Activated gamma-delta T cell (primary cell): ENCODE results near the gene DLG2.
"Not testable (repeated sequence)": the region's sequence is repeated elsewhere in the genome, so short reads cannot be mapped to it uniquely, and the experiment has no call there.

Source experiments
- DNase-seq: peaks from one replicate; lab custom pipeline; 2025; lab: John Stamatoyannopoulos, UW

DLG2 gene

DNA sequence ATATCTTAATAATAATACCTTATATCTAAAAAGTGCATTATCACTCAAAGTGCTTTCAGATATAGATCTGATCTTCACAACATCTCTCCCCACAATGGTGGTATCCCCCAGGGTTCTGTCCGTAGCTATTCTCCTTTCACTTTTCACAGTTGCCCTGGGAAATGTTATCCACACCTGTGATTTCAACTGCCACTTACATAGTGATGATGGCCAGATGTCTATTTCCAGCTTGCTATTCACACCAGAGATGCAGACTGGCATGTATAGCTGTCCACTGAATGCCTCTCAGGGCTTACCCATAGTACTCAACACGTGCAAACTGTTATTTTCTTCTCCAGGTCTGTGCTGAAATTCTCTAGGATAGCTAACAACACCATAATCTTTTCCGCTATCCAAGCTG, 724.7 kb downstream of the DLG2 start:
- no peak for DNase-seq

GRCh38 chr11:84901991-84902390, 725.2 kb downstream of the DLG2 start:
- DNase-seq = no peak

DNA sequence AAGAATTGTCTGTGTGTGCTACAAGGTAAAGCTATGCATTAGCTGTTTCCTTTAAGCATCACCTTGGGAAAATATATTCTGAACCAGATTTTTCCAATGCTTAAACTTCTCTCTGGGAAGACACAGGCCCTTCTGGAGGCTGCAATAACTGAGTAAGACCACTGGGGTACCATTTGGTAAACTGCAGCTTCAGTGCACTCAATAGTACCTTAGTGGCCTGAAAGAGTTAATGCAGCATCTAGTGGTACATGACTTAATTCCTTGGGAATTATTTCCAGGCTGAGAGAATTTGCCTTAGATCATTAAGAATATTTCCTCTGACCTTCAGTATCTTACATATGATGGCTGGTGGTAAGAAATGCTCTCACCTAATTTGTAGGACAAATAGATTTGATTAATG, 727.4 kb downstream of the DLG2 start:
- DNase-seq = no peak

GRCh38 chr11:84899134-84899533, 728.0 kb downstream of the DLG2 start:
- DNase-seq = no peak

DNA sequence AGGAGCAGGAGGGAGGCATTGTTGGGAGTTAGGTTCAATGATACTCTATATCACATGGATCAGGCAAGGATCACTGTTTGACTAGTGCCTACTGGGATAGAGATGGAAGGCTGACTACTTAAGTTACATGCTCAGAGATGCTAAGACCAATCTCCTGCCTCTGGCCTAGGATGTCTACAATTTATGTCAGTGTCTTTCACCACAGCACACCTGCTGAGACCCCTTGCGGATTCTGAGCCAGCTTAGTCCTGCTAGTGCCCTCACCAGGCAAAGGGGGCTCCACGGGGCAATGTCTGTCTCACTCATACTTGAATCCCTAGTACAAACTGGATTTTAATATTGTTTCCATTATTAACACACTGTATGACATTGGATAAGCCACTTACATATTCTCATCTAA, 732.5 kb downstream of the DLG2 start:
- DNase-seq = no peak

DNA sequence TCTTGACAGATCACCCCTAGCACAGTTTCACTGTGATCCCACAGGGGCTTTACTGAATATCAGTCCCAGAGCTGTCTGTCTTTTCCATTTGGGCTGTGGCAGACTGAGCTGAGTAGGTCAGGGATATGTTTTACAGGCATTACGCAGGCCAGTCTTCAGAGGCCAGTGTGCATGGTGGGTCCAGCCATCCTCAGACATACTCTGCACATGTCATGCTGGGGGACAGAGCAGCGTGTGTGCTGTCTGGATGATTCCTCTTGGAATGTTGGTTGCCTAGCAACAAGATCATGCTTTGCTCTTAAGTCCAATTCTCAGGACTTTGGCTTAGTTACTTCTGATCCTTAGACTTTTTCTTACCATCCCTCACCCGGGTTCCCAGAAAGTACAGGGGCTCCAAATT, 736.5 kb downstream of the DLG2 start:
- DNase-seq = no peak

- DNase-seq = no peak
These were observed 737.6 kb downstream of the DLG2 start for GRCh38 chr11:84889556-84889955.

DNA sequence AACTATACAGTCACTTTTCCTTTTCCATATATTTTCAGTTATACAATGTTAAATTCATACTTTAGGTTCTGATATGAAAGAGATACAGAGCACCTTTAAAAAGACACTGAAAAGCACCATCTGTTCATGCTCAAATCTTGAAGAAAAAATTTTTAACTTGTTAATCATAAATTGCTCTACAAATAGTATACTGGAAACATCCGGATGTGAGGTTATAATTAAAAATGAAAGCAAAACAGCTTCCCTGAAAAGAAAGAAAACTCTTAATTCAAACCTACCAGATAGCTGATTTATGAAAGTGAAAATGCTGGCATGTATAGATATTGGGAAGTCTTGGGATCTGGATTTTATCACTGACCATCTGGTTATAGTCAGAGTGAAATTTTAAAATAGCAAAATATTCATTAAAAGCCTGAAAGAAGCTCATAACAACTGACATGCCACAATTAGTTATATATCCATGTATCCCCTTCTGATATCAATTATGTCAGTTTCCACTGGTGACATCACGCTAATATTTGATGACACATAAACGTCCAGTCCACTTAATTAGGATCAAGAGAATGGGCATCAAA, 740.0 kb downstream of the DLG2 start:
- DNase-seq = no peak

- no peak for DNase-seq
These were observed 740.8 kb downstream of the DLG2 start for GRCh38 chr11:84886344-84886743.

DNA sequence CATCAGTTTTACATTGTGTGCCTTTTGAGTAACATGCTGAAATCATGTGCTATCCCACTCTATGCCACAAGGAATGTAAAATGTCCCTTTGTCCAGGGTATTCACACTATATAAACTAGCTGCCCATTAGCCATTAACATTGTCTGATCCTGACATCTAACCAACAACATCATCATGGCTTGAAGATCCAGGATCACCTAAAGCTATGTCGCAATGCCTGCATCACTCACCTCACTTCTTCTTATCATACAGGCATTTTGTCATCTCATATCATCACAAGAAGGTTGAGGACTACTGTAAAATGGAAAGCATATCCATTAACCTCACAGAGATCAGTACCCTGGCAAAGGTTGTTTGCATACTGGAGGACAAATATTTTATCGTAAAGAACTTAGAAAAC, 742.3 kb downstream of the DLG2 start:
- DNase-seq = no peak

- no peak for DNase-seq
These were observed 745.1 kb downstream of the DLG2 start for GRCh38 chr11:84882056-84882455.

DNA sequence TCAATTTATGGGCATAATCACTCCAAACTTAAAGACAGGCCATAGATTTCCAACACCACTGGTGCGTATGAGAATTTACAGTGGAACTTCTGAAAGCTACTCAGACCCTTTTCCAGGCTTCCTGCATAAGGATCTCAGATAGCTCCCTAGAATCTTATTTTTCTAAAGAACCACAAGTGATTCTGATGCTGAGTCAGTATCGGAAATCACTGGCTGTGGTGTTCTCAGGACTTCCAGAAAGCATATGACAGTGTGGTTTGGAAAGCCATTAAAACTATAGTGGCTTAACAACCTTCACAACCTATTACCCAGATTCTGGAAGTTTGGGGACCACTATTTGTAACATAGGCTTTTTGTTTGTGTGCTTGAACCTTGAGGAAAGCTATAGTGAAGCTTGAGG, 756.0 kb downstream of the DLG2 start:
- DNase-seq = no peak

DNA sequence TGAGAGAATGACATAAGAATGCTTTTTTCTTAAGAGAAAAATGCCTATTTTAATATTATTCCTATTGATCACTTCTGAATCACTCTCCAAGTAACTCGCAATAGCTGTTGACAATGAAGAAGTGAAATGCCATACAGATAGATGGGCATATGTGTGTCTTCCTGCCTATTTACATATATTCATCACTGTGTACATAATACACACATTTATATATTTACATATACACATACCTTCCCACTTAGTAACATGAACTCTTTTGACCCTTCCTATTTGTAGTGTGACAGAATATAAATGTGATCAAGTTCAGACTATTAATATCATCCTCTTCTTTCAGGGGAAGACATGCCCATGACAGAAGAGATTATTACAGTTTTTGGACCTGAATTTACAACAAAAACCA, 756.7 kb downstream of the DLG2 start:
- no peak for DNase-seq

GRCh38 chr11:84866922-84867321, 760.2 kb downstream of the DLG2 start:
- no peak for DNase-seq

DNA sequence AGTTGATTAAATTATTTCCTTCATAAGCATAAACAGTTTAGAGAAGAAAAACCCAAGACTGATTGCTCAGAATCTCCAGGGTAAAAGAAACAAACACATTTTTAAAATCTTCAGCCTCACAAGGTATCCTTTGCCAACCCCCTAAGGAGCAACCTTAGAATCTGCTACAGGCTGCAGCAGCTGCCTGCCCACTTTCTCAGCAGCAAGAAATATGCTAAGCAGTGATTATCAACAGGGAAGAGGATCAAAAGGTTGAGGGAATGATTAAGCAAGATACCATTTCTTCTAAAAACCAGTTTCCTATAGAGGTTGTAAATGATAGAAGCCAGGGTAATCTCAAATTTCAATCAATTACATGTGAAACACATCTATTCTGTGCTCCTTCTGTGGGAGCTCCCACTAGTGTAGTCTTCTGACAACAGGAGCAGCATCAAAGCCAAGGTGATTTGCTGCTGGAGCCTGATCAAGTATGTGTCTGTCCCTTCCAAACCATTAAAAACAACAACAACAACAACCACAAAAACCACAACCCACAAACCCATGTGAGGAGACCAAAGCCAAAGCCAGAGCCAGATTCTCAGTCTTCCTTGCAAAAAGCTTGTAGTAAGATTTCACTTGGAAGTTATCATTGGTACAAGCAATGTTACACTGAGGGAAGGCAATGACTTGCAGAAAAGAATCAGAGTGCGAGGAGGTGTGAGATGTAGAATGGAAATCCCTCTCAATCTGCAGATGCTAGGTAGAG, 761.2 kb downstream of the DLG2 start:
- DNase-seq = no peak

DNA sequence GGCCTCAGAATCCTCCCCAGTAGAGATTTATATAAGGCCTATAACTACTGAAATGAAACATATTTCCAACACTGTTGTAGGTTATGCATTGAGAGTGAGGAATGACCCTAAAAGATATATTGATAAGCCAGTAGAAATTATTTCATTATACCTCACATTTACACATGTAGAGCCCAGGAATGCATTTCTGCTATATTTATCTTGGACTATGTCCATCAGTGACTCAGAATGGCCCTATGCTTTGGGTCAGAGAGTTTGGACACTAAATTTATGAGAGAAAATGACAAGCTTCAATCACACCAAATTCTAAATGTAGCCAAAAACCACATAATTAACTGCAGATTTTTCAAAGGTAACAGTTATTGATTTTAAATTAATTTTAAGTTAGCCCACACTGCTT, 761.9 kb downstream of the DLG2 start:
- DNase-seq = no peak

GRCh38 chr11:84857746-84858145, 769.4 kb downstream of the DLG2 start:
- DNase-seq = no peak

GRCh38 chr11:84855508-84856245, 771.5 kb downstream of the DLG2 start:
- no peak for DNase-seq

- DNase-seq = no peak
These were observed 772.7 kb downstream of the DLG2 start for GRCh38 chr11:84854498-84854880.

DNA sequence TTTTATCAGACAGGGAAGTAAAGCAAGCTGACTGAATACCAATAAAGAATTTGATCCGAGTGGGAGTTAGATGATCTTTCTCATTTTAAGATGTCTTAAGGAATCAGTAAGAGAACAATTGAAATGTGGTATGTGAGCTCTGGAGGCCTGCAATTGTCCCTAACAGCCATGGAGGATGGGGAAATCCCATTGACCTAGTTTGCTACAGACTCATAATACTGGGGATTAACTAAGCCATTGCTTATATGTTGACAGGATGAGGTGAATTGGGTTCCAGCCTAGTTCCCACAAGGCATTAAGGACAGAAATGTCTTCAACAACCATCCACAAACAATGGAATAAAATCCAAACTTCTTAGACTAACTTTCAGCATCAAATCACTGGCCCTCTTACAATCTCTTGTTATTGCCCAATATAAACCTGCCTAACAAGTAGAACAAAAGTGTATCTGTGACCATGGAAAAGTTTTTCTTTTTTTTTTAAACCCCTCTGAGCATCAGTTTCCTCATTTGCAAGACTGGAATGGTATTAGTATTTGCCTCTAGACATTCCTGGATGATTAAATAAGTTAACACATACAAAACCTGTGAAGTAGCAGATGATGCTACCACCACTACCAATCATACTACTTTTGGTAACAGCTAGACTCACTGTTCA, 773.2 kb downstream of the DLG2 start:
- DNase-seq = no peak

- DNase-seq = no peak
These were observed 779.3 kb downstream of the DLG2 start for GRCh38 chr11:84847842-84848241.

DNA sequence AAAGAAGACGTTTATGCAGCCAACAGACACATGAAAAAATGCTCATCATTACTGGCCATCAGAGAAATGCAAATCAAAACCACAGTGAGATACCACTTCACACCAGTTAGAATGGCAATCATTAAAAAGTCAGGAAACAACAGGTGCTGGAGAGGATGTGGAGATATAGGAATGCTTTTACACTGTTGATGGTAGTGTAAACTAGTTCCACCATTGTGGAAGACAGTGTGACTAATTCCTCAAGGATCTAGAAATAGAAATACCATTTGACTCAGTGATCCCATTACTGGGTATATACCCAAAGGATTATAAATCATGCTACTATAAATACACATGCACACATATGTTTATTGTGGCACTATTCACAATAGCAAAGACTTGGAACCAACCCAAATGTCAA, 786.9 kb downstream of the DLG2 start:
- DNase-seq = not testable (repeated sequence)
